ENCODE results near the gene EPHB6.

The EPHB6 gene

GRCh38 chr7:142866361-142867096 is 11.7 kb downstream of the EPHB6 start:
- Histone ChIP-seq H2AFZ (no peak overlapping the region), H3K9ac (no peak overlapping the region), H3K79me2 (no peaks in the 10 kb centered on the region), H3K4me3 (ENCODE audit: low read depth, low read length) (no peak overlapping the region), H3K27ac (no peak overlapping the region), H3K36me3 (ENCODE audit: control insufficient read depth, insufficient read depth, low read length) (no peaks in the 10 kb centered on the region), H3K4me1 (no peaks in the 10 kb centered on the region), H3K27me3 (ENCODE audit: control insufficient read depth, insufficient read depth, low read length) (no peaks in the 10 kb centered on the region), H3K9me3 (ENCODE audit: control insufficient read depth, low read length) (no peaks in the 10 kb centered on the region), H3K4me2 (ENCODE audit: low read length) (no peak overlapping the region)
- TF ChIP-seq CTCF (IDR thresholded peaks at IDR 0.05): peak; percentile 81

GRCh38 chr7:142867097-142867378 is 12.2 kb downstream of the EPHB6 start:
- no peaks in the 10 kb centered on the region for H3K36me3 ChIP-seq (ENCODE audit: control insufficient read depth, insufficient read depth, low read length)
- no peaks in the 10 kb centered on the region for H3K79me2 ChIP-seq
- H3K9ac ChIP-seq: no peak overlapping the region
- no peaks in the 10 kb centered on the region for H3K4me1 ChIP-seq
- no peak for TF ChIP-seq CTCF (IDR thresholded peaks at IDR 0.05)
- H3K4me2 ChIP-seq (ENCODE audit: low read length): no peak overlapping the region
- H3K27ac ChIP-seq: no peak overlapping the region
- H2AFZ ChIP-seq: no peak overlapping the region
- H3K27me3 ChIP-seq (ENCODE audit: control insufficient read depth, insufficient read depth, low read length): no peaks in the 10 kb centered on the region
- no peak overlapping the region for H3K4me3 ChIP-seq (ENCODE audit: low read depth, low read length)
- H3K9me3 ChIP-seq (ENCODE audit: control insufficient read depth, low read length): no peaks in the 10 kb centered on the region

- H3K36me3 ChIP-seq (ENCODE audit: control insufficient read depth, insufficient read depth, low read length): no peaks in the 10 kb centered on the region
- H3K27ac ChIP-seq: no peak overlapping the region
- no peaks in the 10 kb centered on the region for H3K4me1 ChIP-seq
- H3K27me3 ChIP-seq (ENCODE audit: control insufficient read depth, insufficient read depth, low read length): no peaks in the 10 kb centered on the region
- H3K9ac ChIP-seq: no peak overlapping the region
- H3K9me3 ChIP-seq (ENCODE audit: control insufficient read depth, low read length): no peaks in the 10 kb centered on the region
- no peak for TF ChIP-seq CTCF (IDR thresholded peaks at IDR 0.05)
- no peak overlapping the region for H2AFZ ChIP-seq
- H3K4me2 ChIP-seq (ENCODE audit: low read length): no peak overlapping the region
- no peak overlapping the region for H3K4me3 ChIP-seq (ENCODE audit: low read depth, low read length)
- H3K79me2 ChIP-seq: no peaks in the 10 kb centered on the region
Measured at GRCh38 chr7:142867398-142868187, 12.7 kb downstream of the EPHB6 start.

- Histone ChIP-seq H2AFZ (no peak overlapping the region), H3K4me3 (ENCODE audit: low read depth, low read length) (no peak overlapping the region), H3K36me3 (ENCODE audit: control insufficient read depth, insufficient read depth, low read length) (no peaks in the 10 kb centered on the region), H3K9ac (no peak overlapping the region), H3K27ac (no peak overlapping the region), H3K9me3 (ENCODE audit: control insufficient read depth, low read length) (no peaks in the 10 kb centered on the region), H3K4me2 (ENCODE audit: low read length) (no peak overlapping the region), H3K4me1 (no peaks in the 10 kb centered on the region), H3K79me2 (no peaks in the 10 kb centered on the region), H3K27me3 (ENCODE audit: control insufficient read depth, insufficient read depth, low read length) (no peaks in the 10 kb centered on the region)
- TF ChIP-seq CTCF (IDR thresholded peaks at IDR 0.05): no peak
Measured at GRCh38 chr7:142868188-142868985, 13.5 kb downstream of the EPHB6 start.

All from parathyroid adenoma (tissue), 2 donors.